ENCODE measurements around the gene COL4A4.
"Not testable (repeated sequence)": the region's sequence is repeated elsewhere in the genome, so short reads cannot be mapped to it uniquely, and the experiment has no call there.

COL4A4 gene

DNA sequence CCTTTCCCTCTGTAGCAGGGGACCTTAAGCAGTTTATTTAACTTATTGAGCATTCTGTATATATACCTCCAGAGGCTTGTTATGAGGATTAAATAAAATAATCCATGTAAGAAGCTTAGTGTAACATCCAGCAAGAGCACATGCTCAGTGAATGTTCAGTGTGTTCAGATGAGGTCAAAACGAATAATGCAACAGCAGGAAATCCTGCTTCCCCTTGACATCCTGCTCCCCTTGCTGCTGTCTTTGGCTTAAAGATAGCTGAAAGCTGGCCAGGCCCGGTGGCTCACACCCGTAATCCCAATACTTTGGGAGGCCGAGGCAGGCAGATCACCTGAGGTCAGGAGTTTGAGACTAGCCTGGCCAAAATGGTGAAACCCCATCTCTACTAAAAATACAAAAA lies 68.7 kb downstream of the COL4A4 start:
- no peaks in the 10 kb centered on the region for H3K36me3 ChIP-seq (ENCODE audit: control insufficient read depth in 5 of 5, insufficient read depth in 5 of 5, low read length in 5 of 5)
- H3K4me1 ChIP-seq (ENCODE audit: control insufficient read depth in 5 of 5, insufficient read depth in 5 of 5, low read length in 5 of 5): no peaks in the 10 kb centered on the region
- no peak overlapping the region for H3K9ac ChIP-seq (ENCODE audit: low read length in 5 of 5)
- no peaks in the 10 kb centered on the region for H3K27me3 ChIP-seq (ENCODE audit: control insufficient read depth in 5 of 5, insufficient read depth in 4 of 5, low read length in 5 of 5)
- no peak overlapping the region for H3K4me3 ChIP-seq (ENCODE audit: low read depth in 1 of 5, low read length in 5 of 5)
- no peaks in the 10 kb centered on the region for H3K9me3 ChIP-seq (ENCODE audit: control insufficient read depth in 5 of 5, low read length in 5 of 5)
- H3K27ac ChIP-seq (ENCODE audit: low read depth, low read length): no peak overlapping the region

DNA sequence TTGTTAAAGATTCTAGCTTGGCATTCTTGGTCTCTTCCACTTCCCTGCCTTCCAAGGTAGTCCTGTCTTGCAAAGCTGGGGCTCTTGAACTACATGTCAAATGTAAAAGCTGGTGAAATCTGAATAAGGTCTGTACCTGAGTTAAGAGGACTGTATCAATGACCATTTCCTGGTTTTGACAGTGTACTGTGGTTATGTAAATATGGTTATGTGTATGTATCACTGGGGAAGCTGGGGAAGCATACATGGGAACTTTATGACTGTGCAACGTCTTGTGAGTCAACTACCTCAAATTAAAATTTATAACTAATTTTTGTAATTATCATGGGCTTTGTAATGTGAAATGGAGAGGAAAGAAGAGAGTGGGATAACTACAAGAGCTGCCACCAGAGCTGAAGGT lies 81.7 kb downstream of the COL4A4 start:
- Histone ChIP-seq H3K27ac (ENCODE audit: low read depth, low read length) (no peak overlapping the region), H3K27me3 (ENCODE audit: control insufficient read depth in 5 of 5, insufficient read depth in 4 of 5, low read length in 5 of 5) (no peaks in the 10 kb centered on the region), H3K4me1 (ENCODE audit: control insufficient read depth in 5 of 5, insufficient read depth in 5 of 5, low read length in 5 of 5) (no peaks in the 10 kb centered on the region), H3K9me3 (ENCODE audit: control insufficient read depth in 5 of 5, low read length in 5 of 5) (no peaks in the 10 kb centered on the region), H3K36me3 (ENCODE audit: control insufficient read depth in 5 of 5, insufficient read depth in 5 of 5, low read length in 5 of 5) (no peaks in the 10 kb centered on the region), H3K4me3 (ENCODE audit: low read depth in 1 of 5, low read length in 5 of 5) (no peak overlapping the region), H3K9ac (ENCODE audit: low read length in 5 of 5) (no peak overlapping the region)

- Histone ChIP-seq H3K27ac (ENCODE audit: low read depth, low read length) (no peak overlapping the region), H3K9ac (ENCODE audit: low read length in 5 of 5) (no peak overlapping the region), H3K4me1 (ENCODE audit: control insufficient read depth in 5 of 5, insufficient read depth in 5 of 5, low read length in 5 of 5) (no peaks in the 10 kb centered on the region), H3K9me3 (ENCODE audit: control insufficient read depth in 5 of 5, low read length in 5 of 5) (peaks cover 0 to 1% (median 0%) of the 10 kb centered on the region in 5 donors), H3K27me3 (ENCODE audit: control insufficient read depth in 5 of 5, insufficient read depth in 4 of 5, low read length in 5 of 5) (no peaks in the 10 kb centered on the region), H3K36me3 (ENCODE audit: control insufficient read depth in 5 of 5, insufficient read depth in 5 of 5, low read length in 5 of 5) (no peaks in the 10 kb centered on the region), H3K4me3 (ENCODE audit: low read depth in 1 of 5, low read length in 5 of 5) (no peak overlapping the region)
Observed at GRCh38 chr2:227079726-227080125, 84.3 kb downstream of the COL4A4 start.

GRCh38 chr2:227065065-227065464 lies 98.9 kb downstream of the COL4A4 start:
- H3K4me1 ChIP-seq (ENCODE audit: control insufficient read depth in 5 of 5, insufficient read depth in 5 of 5, low read length in 5 of 5); H3K9me3 ChIP-seq (ENCODE audit: control insufficient read depth in 5 of 5, low read length in 5 of 5); H3K4me3 ChIP-seq (ENCODE audit: low read depth in 1 of 5, low read length in 5 of 5); H3K27ac ChIP-seq (ENCODE audit: low read depth, low read length); H3K36me3 ChIP-seq (ENCODE audit: control insufficient read depth in 5 of 5, insufficient read depth in 5 of 5, low read length in 5 of 5); H3K9ac ChIP-seq (ENCODE audit: low read length in 5 of 5); H3K27me3 ChIP-seq (ENCODE audit: control insufficient read depth in 5 of 5, insufficient read depth in 4 of 5, low read length in 5 of 5): not testable (repeated sequence)

GRCh38 chr2:227058888-227059399 lies 105.1 kb downstream of the COL4A4 start:
- H3K9ac ChIP-seq (ENCODE audit: low read length in 5 of 5): no peak overlapping the region
- no peak overlapping the region for H3K27ac ChIP-seq (ENCODE audit: low read depth, low read length)

DNA sequence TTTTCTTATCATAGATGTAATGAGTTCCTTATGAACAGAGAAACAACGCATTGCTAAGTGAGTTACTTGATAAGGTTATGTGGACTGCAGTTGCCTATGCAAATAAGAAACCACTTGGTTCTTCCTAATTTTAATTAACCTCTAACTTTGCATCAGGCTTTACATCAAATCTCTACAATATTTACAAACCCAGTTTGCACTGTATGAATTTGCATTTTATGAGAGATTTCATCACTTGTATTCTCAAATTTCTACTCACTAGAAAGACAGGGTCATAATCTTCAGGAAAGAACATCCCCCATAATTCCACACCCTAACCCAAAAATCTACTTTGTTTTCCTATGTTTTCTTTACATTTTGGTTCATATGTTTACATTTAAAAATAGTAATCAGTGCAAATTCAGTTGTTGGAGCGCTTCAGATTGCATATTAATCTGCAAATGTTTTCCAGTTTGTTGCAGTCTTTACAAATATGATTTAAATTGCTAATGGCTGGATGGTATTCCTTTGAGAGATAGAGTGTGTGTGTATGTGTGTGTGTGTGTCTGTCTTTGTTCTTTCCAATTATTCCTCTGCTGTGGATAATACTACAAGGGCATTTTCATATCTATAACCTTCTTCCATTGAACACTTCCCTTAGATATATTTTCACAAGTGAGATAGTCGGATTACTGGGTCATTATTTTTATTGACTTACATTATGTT lies 106.1 kb downstream of the COL4A4 start:
- Histone ChIP-seq H3K27me3 (ENCODE audit: control insufficient read depth in 5 of 5, insufficient read depth in 4 of 5, low read length in 5 of 5) (no peaks in the 10 kb centered on the region), H3K36me3 (ENCODE audit: control insufficient read depth in 5 of 5, insufficient read depth in 5 of 5, low read length in 5 of 5) (no peaks in the 10 kb centered on the region), H3K27ac (ENCODE audit: low read depth, low read length) (no peak overlapping the region), H3K9me3 (ENCODE audit: control insufficient read depth in 5 of 5, low read length in 5 of 5) (peaks cover 0 to 3% (median 0%) of the 10 kb centered on the region in 5 donors), H3K9ac (ENCODE audit: low read length in 5 of 5) (no peak overlapping the region), H3K4me1 (ENCODE audit: control insufficient read depth in 5 of 5, insufficient read depth in 5 of 5, low read length in 5 of 5) (no peaks in the 10 kb centered on the region), H3K4me3 (ENCODE audit: low read depth in 1 of 5, low read length in 5 of 5) (no peak overlapping the region)

More at GRCh38 chr2:227058888-227059399, 105.1 kb downstream of the COL4A4 start:
- Histone ChIP-seq H3K4me3 (ENCODE audit: low read depth in 1 of 5, low read length in 5 of 5) (no peak overlapping the region), H3K9me3 (ENCODE audit: control insufficient read depth in 5 of 5, low read length in 5 of 5) (peaks cover 0 to 3% (median 0%) of the 10 kb centered on the region in 5 donors), H3K4me1 (ENCODE audit: control insufficient read depth in 5 of 5, insufficient read depth in 5 of 5, low read length in 5 of 5) (no peaks in the 10 kb centered on the region), H3K27me3 (ENCODE audit: control insufficient read depth in 5 of 5, insufficient read depth in 4 of 5, low read length in 5 of 5) (no peaks in the 10 kb centered on the region), H3K36me3 (ENCODE audit: control insufficient read depth in 5 of 5, insufficient read depth in 5 of 5, low read length in 5 of 5) (no peaks in the 10 kb centered on the region)

DNA sequence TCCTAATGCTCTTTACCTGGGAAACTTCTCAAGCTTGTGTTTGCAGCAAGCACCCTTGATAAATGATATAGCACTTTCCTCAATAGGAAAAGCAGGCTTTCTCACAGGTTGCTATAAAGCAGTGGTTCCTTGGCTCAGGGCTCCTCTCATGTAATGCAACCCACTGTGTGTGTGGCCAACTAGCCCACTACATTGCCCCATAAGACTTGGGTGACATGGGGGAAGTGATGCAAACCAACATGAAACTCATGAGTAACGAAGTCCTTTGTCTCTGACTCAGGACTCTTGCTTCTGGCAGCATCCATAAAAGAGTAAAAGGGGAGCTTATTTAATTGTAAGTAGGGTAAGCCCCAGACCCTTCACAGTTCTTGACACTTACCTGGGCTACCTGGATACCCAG lies 106.9 kb downstream of the COL4A4 start:
- H3K9ac ChIP-seq (ENCODE audit: low read length in 5 of 5): no peak overlapping the region
- no peaks in the 10 kb centered on the region for H3K4me1 ChIP-seq (ENCODE audit: control insufficient read depth in 5 of 5, insufficient read depth in 5 of 5, low read length in 5 of 5)
- no peaks in the 10 kb centered on the region for H3K27me3 ChIP-seq (ENCODE audit: control insufficient read depth in 5 of 5, insufficient read depth in 4 of 5, low read length in 5 of 5)
- H3K27ac ChIP-seq (ENCODE audit: low read depth, low read length): no peak overlapping the region
- H3K9me3 ChIP-seq (ENCODE audit: control insufficient read depth in 5 of 5, low read length in 5 of 5): peaks cover 0 to 3% (median 0%) of the 10 kb centered on the region in 5 donors
- H3K36me3 ChIP-seq (ENCODE audit: control insufficient read depth in 5 of 5, insufficient read depth in 5 of 5, low read length in 5 of 5): no peaks in the 10 kb centered on the region
- no peak overlapping the region for H3K4me3 ChIP-seq (ENCODE audit: low read depth in 1 of 5, low read length in 5 of 5)

DNA sequence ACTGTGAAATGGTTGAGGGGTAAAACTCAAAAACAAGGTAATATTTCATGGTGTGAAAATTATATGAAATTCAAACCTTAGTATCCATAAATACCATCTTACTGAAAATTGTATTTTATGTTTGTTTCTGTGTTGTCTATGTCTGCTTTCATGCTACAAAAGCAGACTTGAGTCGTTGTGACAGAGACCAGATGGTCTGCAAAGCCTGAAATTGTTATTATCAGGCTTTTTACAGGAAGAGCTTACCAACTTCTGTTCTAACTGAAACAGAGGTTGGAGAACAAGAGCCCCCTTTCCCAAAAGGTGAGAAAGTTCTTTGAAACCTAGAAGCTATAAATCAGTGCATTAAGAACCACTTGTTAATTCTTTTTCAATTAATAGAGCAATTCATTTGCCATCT lies 110.0 kb downstream of the COL4A4 start:
- H3K36me3 ChIP-seq (ENCODE audit: control insufficient read depth in 5 of 5, insufficient read depth in 5 of 5, low read length in 5 of 5): no peaks in the 10 kb centered on the region
- no peak overlapping the region for H3K27ac ChIP-seq (ENCODE audit: low read depth, low read length)
- H3K9me3 ChIP-seq (ENCODE audit: control insufficient read depth in 5 of 5, low read length in 5 of 5): no peaks in the 10 kb centered on the region
- H3K9ac ChIP-seq (ENCODE audit: low read length in 5 of 5): no peak overlapping the region
- no peaks in the 10 kb centered on the region for H3K27me3 ChIP-seq (ENCODE audit: control insufficient read depth in 5 of 5, insufficient read depth in 4 of 5, low read length in 5 of 5)
- H3K4me1 ChIP-seq (ENCODE audit: control insufficient read depth in 5 of 5, insufficient read depth in 5 of 5, low read length in 5 of 5): no peaks in the 10 kb centered on the region
- H3K4me3 ChIP-seq (ENCODE audit: low read depth in 1 of 5, low read length in 5 of 5): no peak overlapping the region

DNA sequence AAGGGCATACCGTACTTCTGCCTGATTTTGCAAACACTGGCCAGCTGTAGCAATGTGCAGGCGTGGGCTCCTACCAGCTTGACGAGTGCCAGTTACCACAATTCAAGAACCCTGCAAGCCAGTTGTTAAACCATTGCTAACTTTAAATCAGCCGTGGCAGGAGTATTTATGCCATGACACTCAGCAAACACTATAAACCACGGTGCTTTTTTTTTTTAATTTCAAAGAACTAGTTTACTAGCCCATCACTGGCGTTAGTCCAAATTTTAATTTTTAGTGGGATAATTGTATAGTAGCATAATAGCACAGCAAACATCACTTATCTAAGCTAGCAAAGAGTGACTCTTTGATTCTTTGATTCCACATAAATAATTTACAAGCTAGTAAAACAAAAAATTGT lies 111.1 kb downstream of the COL4A4 start:
- no peak overlapping the region for H3K4me3 ChIP-seq (ENCODE audit: low read depth in 1 of 5, low read length in 5 of 5)
- H3K27ac ChIP-seq (ENCODE audit: low read depth, low read length): no peak overlapping the region
- no peaks in the 10 kb centered on the region for H3K9me3 ChIP-seq (ENCODE audit: control insufficient read depth in 5 of 5, low read length in 5 of 5)
- no peaks in the 10 kb centered on the region for H3K27me3 ChIP-seq (ENCODE audit: control insufficient read depth in 5 of 5, insufficient read depth in 4 of 5, low read length in 5 of 5)
- no peaks in the 10 kb centered on the region for H3K4me1 ChIP-seq (ENCODE audit: control insufficient read depth in 5 of 5, insufficient read depth in 5 of 5, low read length in 5 of 5)
- no peak overlapping the region for H3K9ac ChIP-seq (ENCODE audit: low read length in 5 of 5)
- no peaks in the 10 kb centered on the region for H3K36me3 ChIP-seq (ENCODE audit: control insufficient read depth in 5 of 5, insufficient read depth in 5 of 5, low read length in 5 of 5)

GRCh38 chr2:227043981-227044380 lies 120.0 kb downstream of the COL4A4 start:
- H3K9ac ChIP-seq (ENCODE audit: low read length in 5 of 5): no peak overlapping the region
- no peaks in the 10 kb centered on the region for H3K4me1 ChIP-seq (ENCODE audit: control insufficient read depth in 5 of 5, insufficient read depth in 5 of 5, low read length in 5 of 5)
- H3K36me3 ChIP-seq (ENCODE audit: control insufficient read depth in 5 of 5, insufficient read depth in 5 of 5, low read length in 5 of 5): no peaks in the 10 kb centered on the region
- H3K27me3 ChIP-seq (ENCODE audit: control insufficient read depth in 5 of 5, insufficient read depth in 4 of 5, low read length in 5 of 5): no peaks in the 10 kb centered on the region
- H3K4me3 ChIP-seq (ENCODE audit: low read depth in 1 of 5, low read length in 5 of 5): no peak overlapping the region
- no peaks in the 10 kb centered on the region for H3K9me3 ChIP-seq (ENCODE audit: control insufficient read depth in 5 of 5, low read length in 5 of 5)
- no peak overlapping the region for H3K27ac ChIP-seq (ENCODE audit: low read depth, low read length)

All from subcutaneous abdominal adipose tissue (tissue), 5 donors.